Gastrocnemius medialis (tissue), 4 donors: ENCODE data around the gene SGPL1. TPM values are rescaled to one million over a fixed set of nuclear protein-coding genes. Genes with fewer than 3 reads are reported as not detected.

ENCODE experiments used
- ATAC-seq, 2 donors: fragments of 150-250 bp; one replicate each; pipeline ENCODE4 v1.9.1; 2016
- DNase-seq, 2 donors: peaks; one replicate each; pipeline ENCODE4 v3.0.0-alpha.2; 2019
- H3K27ac ChIP-seq, 4 donors: fragments of 200-600 bp; sonication (generic); 1 replicate in 1 of 4; 2 replicates in 3 of 4; pipeline ENCODE4 v1.5.1; 2016 to 2018; ENCODE audit warnings: mild to moderate bottlenecking in 2 of 4, moderate library complexity in 1 of 4
- H3K27me3 ChIP-seq, 3 donors: fragments of 200-600 bp; sonication (generic) in 2 of 3; 1 replicate in 1 of 3; 2 replicates in 2 of 3; pipeline versions ENCODE4 v1.5.1 to v1.6.0; 2016 to 2019; ENCODE audit warnings: mild to moderate bottlenecking in 1 of 3, moderate library complexity in 1 of 3
- H3K36me3 ChIP-seq, 2 donors: fragments of 200-600 bp; sonication (generic) in 1 of 2; one replicate each; pipeline ENCODE4 v1.5.1; 2017 to 2018
- H3K4me1 ChIP-seq, 2 donors: fragments of 200-600 bp; sonication (generic) in 1 of 2; one replicate each; pipeline ENCODE4 v1.5.1; 2016 to 2017; ENCODE audit warnings: mild to moderate bottlenecking in 2 of 2
- H3K4me3 ChIP-seq, 4 donors: fragments of 200-600 bp; sonication (generic) in 3 of 4; 1 replicate in 1 of 4; 2 replicates in 3 of 4; pipeline ENCODE4 v1.5.1; 2016 to 2019; ENCODE audit warnings: mild to moderate bottlenecking in 2 of 4
- H3K9me3 ChIP-seq, 3 donors: fragments of 200-600 bp; sonication (generic) in 2 of 3; 1 replicate in 1 of 3; 2 replicates in 2 of 3; pipeline ENCODE4 v1.5.1; 2016 to 2019
- POLR2A ChIP-seq, 2 donors: fragments of 450-650 bp; IDR thresholded peaks; one replicate each; pipeline ENCODE4 v1.6.1; 2017; ENCODE audit warnings: antibody characterized with exemption in 2 of 2, mild to moderate bottlenecking in 2 of 2, moderate library complexity in 2 of 2
- in situ Hi-C, 4 donors: fragments of 200-750 bp; cut with MboI; loops; one replicate each; pipeline versions ENCODE4 v1.15.0 to v1.8.0; 2017; ENCODE audit warnings: low sequenced_read_pairs in 4 of 4
- intact Hi-C: fragments of 100-400 bp; cut with DNase I; formaldehyde crosslinking; loops from one replicate; pipeline ENCODE4 v1.15.1; 2023; ENCODE audit warnings: low total_unique reads
- total RNA-seq, 4 donors: library from RNA; depleted of rRNA; stranded (reverse); fragments of >200 nt; gene quantifications; one replicate each; pipeline versions ENCODE4 v1.1.0 to v1.2.3, GENCODE V29; 2016
- TF ChIP-seq, protein P1 (sequence below), 5 experiments: fragments of 450-650 bp in 3 of 5; fragments of 200-600 bp in 2 of 5; sonication (generic) in 2 of 5; IDR thresholded peaks in 4 of 5; conservative IDR thresholded peaks in 1 of 5; 1 replicate in 4 of 5; 2 replicates in 1 of 5; pipeline ENCODE4 v1.5.1; 2016 to 2019; ENCODE audit warnings: antibody characterized with exemption in 5 of 5, mild to moderate bottlenecking in 3 of 5, moderate library complexity in 3 of 5

The SGPL1 gene
- total RNA-seq, 4 donors from 2014 or later: 6.5 to 17.1 (median 11.3) TPM

DNA sequence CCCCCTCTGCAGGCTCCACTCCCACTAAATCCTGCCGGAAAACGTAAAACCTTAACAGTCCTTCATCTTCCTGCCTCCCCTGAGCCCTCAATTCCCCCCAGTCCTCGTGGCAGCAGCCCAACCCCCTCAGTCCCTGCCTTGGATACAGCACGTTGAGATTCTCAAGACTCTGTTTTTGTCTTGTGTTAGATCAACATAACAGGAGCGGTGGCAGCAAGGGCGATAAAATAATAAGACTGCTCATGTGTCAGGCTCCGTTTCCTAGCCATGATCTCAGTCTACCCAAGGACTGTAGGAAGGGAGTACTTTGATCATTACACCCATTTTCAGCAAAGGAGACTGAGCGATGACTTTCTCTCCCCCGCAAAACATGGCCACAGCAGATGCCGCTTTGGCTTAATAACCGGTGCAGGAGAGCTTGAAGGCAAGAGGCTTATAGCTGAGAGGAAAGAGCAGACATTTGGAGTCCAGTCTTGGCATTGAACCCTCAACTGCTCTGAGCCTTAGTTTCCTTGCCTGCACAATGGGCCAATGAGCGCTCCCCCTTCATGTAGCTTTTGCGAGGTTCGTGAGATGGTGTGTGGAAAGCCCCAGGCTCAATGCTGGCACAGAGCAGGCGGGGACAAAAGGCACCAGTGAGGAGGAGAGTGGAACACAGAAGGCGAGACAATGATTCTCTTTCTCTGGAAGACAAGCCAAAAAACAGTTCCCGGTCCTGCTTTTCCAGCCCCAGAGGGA is 114.7 kb downstream of the SGPL1 start:
- Histone ChIP-seq H3K36me3 (no peaks in the 10 kb centered on the region), H3K27ac (no peak overlapping the region), H3K27me3 (no peaks in the 10 kb centered on the region), H3K4me1 (no peaks in the 10 kb centered on the region), H3K4me3 (no peak overlapping the region), H3K9me3 (no peaks in the 10 kb centered on the region)
- DNase-seq (no peak), ATAC-seq (no peak)
- intact Hi-C loops (no loop called here), in situ Hi-C loops (loop anchor here in 1 of 4 donors (10.0 kb wide), 1 partner anchor 354 kb away; no protein-coding TSS in a partner anchor)
- TF ChIP-seq, protein P1, sequence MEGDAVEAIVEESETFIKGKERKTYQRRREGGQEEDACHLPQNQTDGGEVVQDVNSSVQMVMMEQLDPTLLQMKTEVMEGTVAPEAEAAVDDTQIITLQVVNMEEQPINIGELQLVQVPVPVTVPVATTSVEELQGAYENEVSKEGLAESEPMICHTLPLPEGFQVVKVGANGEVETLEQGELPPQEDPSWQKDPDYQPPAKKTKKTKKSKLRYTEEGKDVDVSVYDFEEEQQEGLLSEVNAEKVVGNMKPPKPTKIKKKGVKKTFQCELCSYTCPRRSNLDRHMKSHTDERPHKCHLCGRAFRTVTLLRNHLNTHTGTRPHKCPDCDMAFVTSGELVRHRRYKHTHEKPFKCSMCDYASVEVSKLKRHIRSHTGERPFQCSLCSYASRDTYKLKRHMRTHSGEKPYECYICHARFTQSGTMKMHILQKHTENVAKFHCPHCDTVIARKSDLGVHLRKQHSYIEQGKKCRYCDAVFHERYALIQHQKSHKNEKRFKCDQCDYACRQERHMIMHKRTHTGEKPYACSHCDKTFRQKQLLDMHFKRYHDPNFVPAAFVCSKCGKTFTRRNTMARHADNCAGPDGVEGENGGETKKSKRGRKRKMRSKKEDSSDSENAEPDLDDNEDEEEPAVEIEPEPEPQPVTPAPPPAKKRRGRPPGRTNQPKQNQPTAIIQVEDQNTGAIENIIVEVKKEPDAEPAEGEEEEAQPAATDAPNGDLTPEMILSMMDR (IDR thresholded peaks at IDR 0.05 in 4 of 5, conservative IDR thresholded peaks at IDR 0.05 in 1 of 5): no peak
- no peak for TF ChIP-seq POLR2A (IDR thresholded peaks at IDR 0.05)

Other genes with a start within 250 kb of the SGPL1 start
- 1 to 10 TPM in 1 of 4 donors, under 1 TPM in 2, not detected in 1; 0.18 to 2.1 (median 0.31) TPM for gene PRF1, start 213.2 kb upstream of the SGPL1 start, total RNA-seq
- gene ADAMTS14, start 143.4 kb upstream of the SGPL1 start, total RNA-seq: under 1 TPM in 1 of 4 donors, not detected in 3; 0.10 TPM
- not detected for gene TBATA, start 30.6 kb upstream of the SGPL1 start, total RNA-seq
- 10 to 100 TPM; 31.0 to 57.8 (median 52.4) TPM for gene PCBD1, start 72.6 kb downstream of the SGPL1 start, total RNA-seq